GM18508 (cell line): ENCODE results near the gene SEPTIN3.

ENCODE experiments used
- ATAC-seq: cut with Tn5 transposase; IDR thresholded peaks from one replicate; pipeline ENCODE4 v1.9.1; 2021; ENCODE audit warnings: moderate number of reproducible peaks; ENCODE audit not compliant: insufficient read depth, unreplicated experiment

SEPTIN3 gene

GRCh38 chr22:41969110-41969646 lies at the start of gene SEPTIN3:
Gene SEPTIN3, plus strand, starts transcription at chr22:41969443. Its CDS starts 2,050 bp downstream, at chr22:41971493.
- ATAC-seq: no peak

- no peak for ATAC-seq
These were observed 48.8 kb upstream of the SEPTIN3 start for GRCh38 chr22:41920271-41920976.

DNA sequence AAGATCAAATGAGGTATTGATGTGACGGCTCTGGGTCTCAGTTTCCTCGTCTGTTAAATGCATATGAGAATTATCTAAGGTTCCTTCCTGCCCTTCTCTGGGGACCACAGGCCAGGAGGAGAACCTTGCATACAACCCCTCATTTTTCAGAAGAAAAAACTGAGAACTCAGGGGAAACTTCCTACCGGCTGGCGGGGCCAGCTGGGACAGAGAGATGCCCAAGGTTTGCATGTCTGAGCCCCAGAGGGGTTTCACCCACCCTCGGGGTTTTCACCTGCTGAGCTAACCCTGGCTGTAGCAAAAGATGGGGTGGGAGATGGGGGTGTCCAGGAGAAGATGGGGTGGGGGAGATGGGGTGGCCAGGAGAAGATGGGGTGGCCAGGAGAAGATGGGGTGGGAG lies 46.9 kb upstream of the SEPTIN3 start:
- no peak for ATAC-seq

GRCh38 chr22:41922940-41923594 lies 46.2 kb upstream of the SEPTIN3 start:
- ATAC-seq: no peak

- ATAC-seq: no peak
These were observed 45.5 kb upstream of the SEPTIN3 start for GRCh38 chr22:41923595-41924276.

DNA sequence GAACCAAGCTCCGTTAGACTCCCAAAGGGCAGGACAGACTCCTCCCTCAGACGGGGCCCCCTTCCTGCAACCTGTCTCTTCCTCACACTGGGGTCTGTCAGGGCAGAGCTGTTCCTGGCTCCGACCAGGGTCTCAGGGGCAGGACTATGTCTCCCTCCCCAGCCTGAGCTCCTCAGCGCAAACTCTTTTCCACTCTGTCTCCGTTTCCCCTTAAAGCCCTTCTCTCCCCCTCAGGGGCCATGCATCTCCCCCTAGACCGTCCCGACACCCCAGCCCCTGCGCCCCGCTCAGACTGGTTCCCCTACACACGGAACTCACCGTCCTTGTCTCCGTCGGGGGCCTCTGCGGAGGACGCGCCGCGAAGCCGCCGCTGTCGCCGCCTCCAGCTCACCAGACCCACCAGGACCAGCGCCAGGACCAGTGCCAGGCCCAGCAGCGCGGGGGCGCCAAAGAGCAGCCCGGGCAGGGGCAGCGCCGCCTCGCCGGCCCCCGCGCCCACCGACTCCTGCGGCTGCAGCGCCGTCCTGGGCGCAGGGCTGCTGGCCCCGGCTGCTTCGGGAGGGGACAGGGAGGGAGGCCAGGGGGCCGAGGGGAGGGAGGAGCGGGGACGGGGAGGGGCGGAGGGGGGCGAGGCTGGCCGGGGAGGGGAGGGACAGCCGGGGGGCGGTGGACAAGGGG lies 43.3 kb upstream of the SEPTIN3 start:
- no peak for ATAC-seq

DNA sequence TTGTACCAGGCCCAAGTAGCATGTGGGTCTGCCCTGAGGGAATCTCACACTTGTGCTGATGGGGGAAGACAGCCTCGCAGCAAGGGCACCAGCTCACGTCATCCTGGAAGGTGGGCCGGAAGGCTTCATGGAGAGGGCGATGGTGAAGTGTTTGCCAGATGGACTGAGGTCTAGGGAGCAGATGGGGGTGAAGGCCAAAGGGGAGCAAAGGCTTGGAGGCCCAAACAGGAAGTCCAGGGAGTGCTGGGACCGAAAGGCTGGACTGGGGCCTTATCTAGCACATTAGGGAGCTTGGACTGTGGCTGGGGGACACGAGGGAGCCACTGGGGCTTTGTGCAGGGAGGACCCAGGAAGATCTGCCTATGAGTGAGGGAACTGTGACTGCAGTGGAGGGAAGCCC lies 41.4 kb upstream of the SEPTIN3 start:
- ATAC-seq: no peak

- no peak for ATAC-seq
These were observed 40.4 kb upstream of the SEPTIN3 start for GRCh38 chr22:41928593-41929417.

GRCh38 chr22:41929418-41929810 lies 39.8 kb upstream of the SEPTIN3 start:
- no peak for ATAC-seq

DNA sequence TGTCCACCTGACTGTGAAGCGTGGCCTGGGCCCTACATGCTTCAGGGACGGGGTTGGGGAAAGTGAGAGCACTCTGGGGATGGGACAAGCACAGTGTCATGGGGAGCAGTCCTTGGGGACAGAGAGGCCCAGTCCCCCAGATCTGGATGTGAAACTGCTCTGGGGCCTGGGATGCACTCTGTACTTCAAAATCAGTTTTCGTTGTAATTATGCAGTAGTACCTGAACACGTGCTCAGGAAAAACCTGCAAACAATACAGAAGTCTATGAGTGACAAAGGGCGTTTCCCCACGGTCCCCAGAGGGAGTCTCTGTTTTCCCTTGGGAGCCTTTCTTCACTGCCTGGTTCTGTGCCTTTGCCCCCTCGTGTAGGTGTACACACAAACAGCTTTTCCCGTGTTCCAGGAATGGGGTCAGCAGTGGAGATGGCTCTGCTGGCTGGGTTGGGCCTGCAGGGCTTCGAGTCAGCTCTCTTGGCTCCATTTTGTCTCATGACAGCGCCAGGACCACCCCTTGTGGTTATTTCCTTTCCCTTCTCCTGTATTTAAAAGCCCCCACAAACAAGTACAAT lies 37.5 kb upstream of the SEPTIN3 start:
- ATAC-seq: no peak

DNA sequence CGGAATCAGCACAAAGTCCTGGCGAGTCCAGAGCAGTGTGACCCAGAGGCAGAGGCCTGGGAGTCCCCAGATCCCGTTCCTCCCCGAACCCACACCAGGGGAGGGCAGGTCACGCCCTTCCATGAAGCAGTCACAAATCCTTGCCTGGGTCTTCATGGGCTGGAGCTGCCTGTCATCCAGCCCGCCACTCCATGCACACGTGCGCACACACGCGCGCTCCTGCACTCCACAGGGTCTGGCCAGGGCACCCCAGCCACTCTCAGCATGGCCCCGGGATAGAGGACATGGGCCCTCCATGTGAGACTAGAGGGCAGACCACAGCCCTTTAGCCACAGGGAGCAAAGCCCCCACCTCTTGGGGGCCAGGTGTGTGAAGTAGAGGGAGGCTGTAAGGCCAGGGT lies 36.9 kb upstream of the SEPTIN3 start:
- no peak for ATAC-seq

DNA sequence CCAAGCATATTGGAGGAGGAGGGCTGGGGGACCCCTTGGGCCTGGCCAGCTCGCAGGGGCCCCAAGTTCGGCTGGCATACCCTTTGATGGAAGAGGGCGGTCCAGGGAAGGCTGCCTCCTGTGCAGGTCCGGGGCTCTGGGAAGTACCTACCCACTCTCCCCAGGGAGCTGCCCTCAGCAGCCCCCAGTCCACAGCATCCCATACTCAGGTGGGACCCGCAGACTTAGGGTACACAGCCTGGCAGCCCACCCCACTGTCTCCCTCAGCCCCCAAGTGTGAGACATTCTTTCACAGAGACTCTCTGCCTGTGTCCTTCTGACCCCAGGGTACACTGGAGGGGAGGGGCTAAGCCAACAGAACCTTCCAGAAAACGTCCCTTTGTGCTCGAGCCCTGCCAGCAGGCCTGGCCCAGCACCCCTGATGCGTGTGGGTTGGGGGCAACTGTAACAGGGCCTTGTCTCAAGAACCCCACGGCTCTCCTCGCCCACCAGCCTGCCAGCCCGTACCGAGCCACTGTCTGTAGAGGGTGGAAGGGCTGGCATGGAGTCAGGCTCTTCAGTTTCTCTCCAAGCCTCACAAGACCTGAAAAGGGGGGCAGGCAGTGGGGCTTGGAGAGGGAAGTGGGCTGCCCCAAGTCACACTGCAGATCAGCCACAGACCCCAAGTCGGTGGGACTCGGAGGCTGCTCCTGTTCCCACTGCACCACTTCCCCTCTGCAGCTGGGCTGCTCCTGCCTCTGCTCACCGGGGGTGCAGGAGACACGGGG lies 35.6 kb upstream of the SEPTIN3 start:
- ATAC-seq: no peak

GRCh38 chr22:41934284-41935014 lies 34.8 kb upstream of the SEPTIN3 start:
- no peak for ATAC-seq

DNA sequence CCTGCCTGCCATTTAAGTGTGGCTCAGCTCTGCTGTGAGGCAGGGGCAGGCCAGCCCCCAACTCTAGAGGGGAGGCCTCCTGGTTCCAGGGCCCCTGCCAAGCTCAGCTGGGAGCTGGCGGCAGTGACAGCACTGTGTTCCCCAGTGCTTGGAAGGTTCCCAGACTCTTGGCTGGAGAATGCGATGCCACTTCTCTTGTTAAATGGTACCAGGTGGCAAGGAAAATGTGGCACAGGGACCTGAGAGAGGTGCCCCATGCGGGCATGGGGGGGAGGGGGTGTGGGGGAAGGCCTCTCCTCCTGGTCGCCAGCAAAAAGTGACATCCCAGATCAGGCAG lies 34.3 kb upstream of the SEPTIN3 start:
- ATAC-seq: no peak

GRCh38 chr22:41935509-41935908 lies 33.7 kb upstream of the SEPTIN3 start:
- no peak for ATAC-seq

DNA sequence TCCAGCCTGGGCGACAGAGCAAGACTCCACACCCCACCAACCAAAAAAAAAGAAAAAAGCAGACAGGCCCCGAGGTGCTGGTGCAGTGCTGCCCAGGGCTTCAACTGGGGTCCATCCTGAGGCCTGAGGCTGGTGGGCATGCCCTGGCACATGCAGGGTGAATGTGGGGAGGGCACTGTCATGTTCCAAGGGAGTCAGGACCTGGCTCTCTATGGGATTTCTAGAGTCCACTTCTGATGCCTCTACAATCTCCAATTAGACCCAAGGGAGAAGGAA lies 32.4 kb upstream of the SEPTIN3 start:
- ATAC-seq: no peak

- ATAC-seq: peak; percentile 36
These were observed 29.0 kb upstream of the SEPTIN3 start for GRCh38 chr22:41939981-41940831.
